Esophagus muscularis mucosa (tissue), 3 donors: Measurements from ENCODE around the gene NUP205.

Experiments
- POLR2A ChIP-seq: fragments of 450-650 bp; IDR thresholded peaks from one replicate; pipeline ENCODE4 v1.6.1; 2017; ENCODE audit warnings: antibody characterized with exemption, moderate library complexity, mild to moderate bottlenecking, low read depth
- TF ChIP-seq, protein P1 (sequence below), 3 experiments: fragments of 200-600 bp in 2 of 3; fragments of 450-650 bp in 1 of 3; sonication (generic) in 2 of 3; IDR thresholded peaks; one replicate each; pipeline ENCODE4 v1.5.1; 2017 to 2019; ENCODE audit warnings: antibody characterized with exemption in 3 of 3, mild to moderate bottlenecking in 2 of 3, moderate library complexity in 1 of 3

- TF ChIP-seq, protein P1, sequence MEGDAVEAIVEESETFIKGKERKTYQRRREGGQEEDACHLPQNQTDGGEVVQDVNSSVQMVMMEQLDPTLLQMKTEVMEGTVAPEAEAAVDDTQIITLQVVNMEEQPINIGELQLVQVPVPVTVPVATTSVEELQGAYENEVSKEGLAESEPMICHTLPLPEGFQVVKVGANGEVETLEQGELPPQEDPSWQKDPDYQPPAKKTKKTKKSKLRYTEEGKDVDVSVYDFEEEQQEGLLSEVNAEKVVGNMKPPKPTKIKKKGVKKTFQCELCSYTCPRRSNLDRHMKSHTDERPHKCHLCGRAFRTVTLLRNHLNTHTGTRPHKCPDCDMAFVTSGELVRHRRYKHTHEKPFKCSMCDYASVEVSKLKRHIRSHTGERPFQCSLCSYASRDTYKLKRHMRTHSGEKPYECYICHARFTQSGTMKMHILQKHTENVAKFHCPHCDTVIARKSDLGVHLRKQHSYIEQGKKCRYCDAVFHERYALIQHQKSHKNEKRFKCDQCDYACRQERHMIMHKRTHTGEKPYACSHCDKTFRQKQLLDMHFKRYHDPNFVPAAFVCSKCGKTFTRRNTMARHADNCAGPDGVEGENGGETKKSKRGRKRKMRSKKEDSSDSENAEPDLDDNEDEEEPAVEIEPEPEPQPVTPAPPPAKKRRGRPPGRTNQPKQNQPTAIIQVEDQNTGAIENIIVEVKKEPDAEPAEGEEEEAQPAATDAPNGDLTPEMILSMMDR (IDR thresholded peaks at IDR 0.05) = no peak
- TF ChIP-seq POLR2A = no peak
These were observed 62.7 kb downstream of the NUP205 start for GRCh38 chr7:135620447-135620846.
